Activated T-cell treated with anti-CD3 and anti-CD28 coated beads, Interleukin-2, amount 50 U/mL, for 72 hours (primary cell): ENCODE data around the gene KCTD16. TPM values are rescaled to one million over a fixed set of nuclear protein-coding genes. Genes with fewer than 3 reads are reported as not detected.

Experiments
- ATAC-seq, 2 donors: fragments of 150-1000 bp; cut with Tn5 transposase; replicated peaks in 1 of 2; 2 replicates each; pipeline ENCODE4 v1.10.0; 2021; ENCODE audit warnings: moderate library complexity in 2 of 2, mild to moderate bottlenecking in 1 of 2
- DNase-seq, 2 donors: peaks; one replicate each; pipeline ENCODE4 v3.0.0; 2021 to 2022; ENCODE audit warnings: mixed read lengths in 1 of 2
- H3K27ac Mint-ChIP-seq: one replicate; pipeline ENCODE4 v1.8.0; 2022; ENCODE audit warnings: mild to moderate bottlenecking, moderate library complexity, mixed read lengths
- H3K27me3 Mint-ChIP-seq: one replicate; pipeline ENCODE4 v1.8.0; 2022; ENCODE audit warnings: low read depth, mixed read lengths
- H3K36me3 Mint-ChIP-seq, 2 donors: one replicate each; pipeline ENCODE4 v1.8.0; 2022; ENCODE audit warnings: mixed read lengths in 2 of 2, mild to moderate bottlenecking in 1 of 2; ENCODE audit not compliant: insufficient read depth in 2 of 2
- H3K4me1 Mint-ChIP-seq: one replicate; pipeline ENCODE4 v1.8.0; 2022; ENCODE audit warnings: low read depth, mixed read lengths
- H3K4me3 Mint-ChIP-seq, 2 donors: one replicate each; pipeline ENCODE4 v1.8.0; 2022; ENCODE audit warnings: mild to moderate bottlenecking in 2 of 2, mixed read lengths in 2 of 2, moderate library complexity in 2 of 2
- H3K9me3 Mint-ChIP-seq, 2 donors: one replicate each; pipeline ENCODE4 v1.8.0; 2022; ENCODE audit warnings: mixed read lengths in 2 of 2
- total RNA-seq, 2 donors: library from RNA; stranded (reverse); gene quantifications; one replicate each; pipeline ENCODE4 v1.2.3, GENCODE V29; 2022

KCTD16 gene
- total RNA-seq, 2 donors from 2014 or later: 0.07 to 0.25 TPM

DNA sequence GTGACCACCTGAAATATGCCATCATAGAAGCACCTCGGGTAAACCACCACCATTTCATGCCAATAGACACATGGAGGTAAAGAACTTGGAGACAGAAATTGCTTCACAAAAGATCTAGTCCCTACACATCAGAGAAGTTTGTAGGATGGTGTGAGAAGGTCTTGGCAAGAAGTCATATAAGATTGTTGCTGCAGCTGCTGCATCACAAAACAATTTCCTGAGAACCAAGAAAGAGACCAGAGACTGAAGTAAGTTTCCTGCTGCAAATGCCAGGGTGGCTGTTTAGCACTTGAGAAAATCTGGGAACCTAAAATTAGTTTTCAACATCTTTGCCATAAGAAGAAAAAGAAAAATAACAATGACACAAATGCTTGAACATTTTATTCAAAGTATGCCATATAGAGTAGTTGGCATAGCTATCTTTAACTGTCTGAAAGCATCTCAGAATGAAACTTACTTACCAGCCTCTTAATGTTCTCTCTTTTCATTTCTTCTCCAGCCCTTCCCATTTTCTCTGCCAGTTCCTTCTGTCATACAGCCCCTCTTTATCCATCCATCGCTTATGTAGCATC lies 114.3 kb downstream of the KCTD16 start:
- H3K27me3 Mint-ChIP-seq: no peaks in the 10 kb centered on the region
- H3K9me3 Mint-ChIP-seq: peaks cover 0 to 1% of the 10 kb centered on the region in 2 donors
- H3K4me3 Mint-ChIP-seq: no peak overlapping the region
- DNase-seq (no peak), ATAC-seq (no peak)
- H3K27ac Mint-ChIP-seq: no peak overlapping the region
- no peaks in the 10 kb centered on the region for H3K36me3 Mint-ChIP-seq
- H3K4me1 Mint-ChIP-seq: no peaks in the 10 kb centered on the region

GRCh38 chr5:144289277-144289676 lies 118.6 kb downstream of the KCTD16 start:
- H3K36me3 Mint-ChIP-seq: no peaks in the 10 kb centered on the region
- ATAC-seq (no peak), DNase-seq (no peak)
- no peaks in the 10 kb centered on the region for H3K27me3 Mint-ChIP-seq
- H3K9me3 Mint-ChIP-seq: peaks cover 0 to 1% of the 10 kb centered on the region in 2 donors
- H3K4me3 Mint-ChIP-seq: no peak overlapping the region
- H3K27ac Mint-ChIP-seq: no peak overlapping the region
- H3K4me1 Mint-ChIP-seq: no peaks in the 10 kb centered on the region

DNA sequence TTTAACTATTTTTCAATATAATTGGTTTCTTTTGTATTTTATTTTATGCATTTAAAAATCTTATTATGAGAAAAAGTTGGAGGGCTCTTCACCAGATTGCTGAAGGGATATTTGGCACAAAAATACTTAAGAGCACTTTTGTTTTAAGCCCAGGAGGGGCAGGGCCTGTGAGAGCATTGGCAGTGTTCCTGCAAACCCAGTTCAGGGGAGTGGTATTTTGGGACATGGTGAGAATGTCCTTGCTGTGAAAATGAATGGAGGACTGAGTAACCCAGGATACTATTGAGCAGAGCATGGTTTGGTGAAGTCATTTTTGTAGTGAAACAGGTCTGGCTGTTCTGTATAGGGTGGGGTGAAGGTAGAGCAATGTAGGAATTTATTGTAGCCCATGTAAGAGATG lies 121.4 kb downstream of the KCTD16 start:
- no peak for ATAC-seq
- no peak for DNase-seq
- Mint-ChIP-seq H3K9me3 (peaks cover 0 to 3% of the 10 kb centered on the region in 2 donors), H3K4me1 (no peaks in the 10 kb centered on the region), H3K4me3 (no peak overlapping the region), H3K27ac (no peak overlapping the region), H3K36me3 (no peaks in the 10 kb centered on the region), H3K27me3 (peaks cover 6% of the 10 kb centered on the region)

GRCh38 chr5:144295284-144295683 lies 124.6 kb downstream of the KCTD16 start:
- Mint-ChIP-seq H3K36me3 (no peaks in the 10 kb centered on the region), H3K27me3 (peaks cover 6% of the 10 kb centered on the region), H3K4me3 (no peak overlapping the region), H3K9me3 (peaks cover 0 to 2% of the 10 kb centered on the region in 2 donors), H3K4me1 (no peaks in the 10 kb centered on the region), H3K27ac (no peak overlapping the region)
- DNase-seq (no peak), ATAC-seq (no peak)

GRCh38 chr5:144297081-144297480 lies 126.4 kb downstream of the KCTD16 start:
- no peak overlapping the region for H3K4me3 Mint-ChIP-seq
- no peak overlapping the region for H3K27ac Mint-ChIP-seq
- H3K4me1 Mint-ChIP-seq: no peaks in the 10 kb centered on the region
- no peaks in the 10 kb centered on the region for H3K36me3 Mint-ChIP-seq
- peaks cover 2% of the 10 kb centered on the region in 2 donors for H3K9me3 Mint-ChIP-seq
- DNase-seq: no peak
- ATAC-seq: no peak
- H3K27me3 Mint-ChIP-seq: peaks cover 6% of the 10 kb centered on the region

DNA sequence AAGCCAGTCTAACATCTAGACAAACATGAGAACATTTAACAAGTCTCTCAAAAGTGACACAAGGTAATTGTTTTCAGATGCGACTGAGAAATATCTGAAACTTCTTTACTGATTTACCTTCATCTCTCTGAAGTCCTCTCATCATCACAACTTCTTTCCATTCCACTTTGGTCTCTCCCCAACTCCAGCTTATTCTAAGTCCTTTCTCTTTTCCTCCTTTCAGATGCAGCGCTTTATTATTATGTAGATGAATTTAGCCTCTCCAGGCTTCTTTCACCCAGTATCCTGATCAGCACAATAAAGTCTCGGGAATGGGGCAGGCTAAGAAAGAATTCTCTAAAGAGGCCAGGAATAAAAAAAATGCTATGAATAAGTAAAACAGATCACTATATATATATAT lies 128.0 kb downstream of the KCTD16 start:
- no peak for ATAC-seq
- no peak overlapping the region for H3K4me3 Mint-ChIP-seq
- H3K9me3 Mint-ChIP-seq: peaks cover 2% of the 10 kb centered on the region in 2 donors
- no peaks in the 10 kb centered on the region for H3K4me1 Mint-ChIP-seq
- H3K27ac Mint-ChIP-seq: no peak overlapping the region
- no peaks in the 10 kb centered on the region for H3K36me3 Mint-ChIP-seq
- H3K27me3 Mint-ChIP-seq: peaks cover 6% of the 10 kb centered on the region
- DNase-seq: no peak

GRCh38 chr5:144304688-144305087 lies 134.0 kb downstream of the KCTD16 start:
- Mint-ChIP-seq H3K27ac (no peak overlapping the region), H3K36me3 (no peaks in the 10 kb centered on the region), H3K4me3 (no peak overlapping the region), H3K27me3 (no peaks in the 10 kb centered on the region), H3K4me1 (no peaks in the 10 kb centered on the region), H3K9me3 (peaks cover 0 to 2% of the 10 kb centered on the region in 2 donors)
- DNase-seq: no peak
- ATAC-seq: no peak

- no peaks in the 10 kb centered on the region for H3K36me3 Mint-ChIP-seq
- ATAC-seq: no peak
- H3K4me1 Mint-ChIP-seq: no peaks in the 10 kb centered on the region
- no peaks in the 10 kb centered on the region for H3K9me3 Mint-ChIP-seq
- H3K27ac Mint-ChIP-seq: no peak overlapping the region
- no peak for DNase-seq
- H3K4me3 Mint-ChIP-seq: no peak overlapping the region
- H3K27me3 Mint-ChIP-seq: no peaks in the 10 kb centered on the region
These were observed 137.1 kb downstream of the KCTD16 start for GRCh38 chr5:144307736-144308135.

DNA sequence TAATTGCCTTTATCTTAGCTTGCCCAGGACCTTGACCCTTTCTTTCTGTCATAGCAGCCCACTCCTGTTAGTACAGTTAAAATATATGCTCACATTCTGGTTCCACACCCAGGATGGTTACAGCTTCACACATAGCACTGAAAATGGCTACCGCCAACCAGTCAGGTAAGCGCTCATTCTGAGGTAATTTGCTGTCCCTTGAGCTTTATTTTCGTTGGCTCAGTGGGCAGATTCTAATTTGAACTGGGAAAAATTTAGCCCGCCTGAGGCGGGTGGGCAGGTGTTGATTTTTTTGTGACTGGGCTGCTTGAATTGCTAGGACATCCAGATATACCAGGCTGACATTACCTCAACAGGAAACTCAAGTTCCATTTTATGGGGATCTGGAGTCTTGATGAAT lies 137.5 kb downstream of the KCTD16 start:
- Mint-ChIP-seq H3K4me1 (no peaks in the 10 kb centered on the region), H3K27ac (no peak overlapping the region), H3K36me3 (no peaks in the 10 kb centered on the region), H3K4me3 (no peak overlapping the region), H3K9me3 (no peaks in the 10 kb centered on the region), H3K27me3 (no peaks in the 10 kb centered on the region)
- DNase-seq: no peak
- no peak for ATAC-seq

DNA sequence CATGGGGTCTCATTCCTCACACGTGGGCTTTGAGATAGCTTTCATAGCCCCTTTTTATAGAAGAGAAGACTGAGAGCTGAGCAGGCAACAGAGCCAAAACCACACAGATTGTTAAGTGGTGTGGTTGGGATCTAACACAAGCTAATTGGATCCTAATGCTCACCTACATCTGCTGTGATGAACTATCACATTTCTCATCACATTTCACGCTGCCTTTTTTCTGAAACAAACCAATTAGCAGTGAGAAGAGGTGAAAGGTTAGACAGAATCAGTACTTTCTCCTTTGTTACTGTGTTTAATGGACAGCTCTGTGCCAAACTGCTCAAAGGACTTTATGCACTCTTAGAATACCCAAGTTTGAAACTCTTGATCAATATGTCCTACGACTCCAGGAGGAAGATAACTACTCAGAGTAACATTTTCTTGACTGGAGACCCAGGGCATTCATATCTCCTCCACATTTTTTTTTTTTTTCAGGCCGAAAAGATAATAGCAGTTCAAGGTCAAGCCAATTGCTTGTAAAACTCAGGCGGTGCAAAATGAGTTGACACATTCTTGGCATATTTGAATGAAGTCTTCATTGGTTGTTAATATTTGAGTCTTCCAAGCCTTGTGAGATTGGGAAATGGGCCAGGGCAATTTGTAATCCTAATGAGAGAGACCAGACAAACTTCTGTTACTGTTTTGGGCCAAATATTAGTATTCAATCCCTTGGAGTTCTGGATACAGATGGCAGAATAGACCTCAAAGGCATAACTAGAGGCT lies 138.4 kb downstream of the KCTD16 start:
- ATAC-seq (no peak), DNase-seq (no peak)
- Mint-ChIP-seq H3K27ac (no peak overlapping the region), H3K4me3 (no peak overlapping the region), H3K36me3 (no peaks in the 10 kb centered on the region), H3K4me1 (no peaks in the 10 kb centered on the region), H3K27me3 (no peaks in the 10 kb centered on the region), H3K9me3 (no peaks in the 10 kb centered on the region)

DNA sequence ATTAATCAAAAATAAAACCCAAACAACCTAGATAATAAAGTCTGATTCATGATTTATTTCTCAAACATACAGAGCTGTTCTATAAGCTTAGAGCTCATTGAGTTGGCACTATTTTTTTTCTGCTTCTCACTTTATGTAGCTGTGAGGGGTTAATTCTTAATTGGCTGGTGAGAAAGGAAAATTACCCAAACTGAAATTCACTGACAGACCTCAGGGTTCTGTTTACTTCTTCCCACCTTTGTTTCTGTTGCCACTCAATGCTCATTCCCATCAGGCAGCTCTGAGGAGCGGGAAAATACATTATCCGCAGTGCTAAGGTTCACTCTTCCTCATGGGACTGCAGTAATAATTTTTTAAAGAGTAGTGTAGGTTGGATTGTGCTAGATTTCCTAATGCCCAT lies 139.9 kb downstream of the KCTD16 start:
- Mint-ChIP-seq H3K9me3 (no peaks in the 10 kb centered on the region), H3K36me3 (no peaks in the 10 kb centered on the region), H3K4me3 (no peak overlapping the region), H3K27ac (no peak overlapping the region), H3K27me3 (no peaks in the 10 kb centered on the region), H3K4me1 (no peaks in the 10 kb centered on the region)
- DNase-seq (no peak), ATAC-seq (no peak)

GRCh38 chr5:144313147-144313726 lies 142.6 kb downstream of the KCTD16 start:
- DNase-seq: no peak
- Mint-ChIP-seq H3K4me3 (no peak overlapping the region), H3K27ac (no peak overlapping the region), H3K27me3 (no peaks in the 10 kb centered on the region), H3K4me1 (no peaks in the 10 kb centered on the region), H3K9me3 (no peaks in the 10 kb centered on the region), H3K36me3 (no peaks in the 10 kb centered on the region)
- no peak for ATAC-seq

- no peak overlapping the region for H3K4me3 Mint-ChIP-seq
- H3K9me3 Mint-ChIP-seq: no peaks in the 10 kb centered on the region
- no peak overlapping the region for H3K27ac Mint-ChIP-seq
- ATAC-seq (no peak), DNase-seq (no peak)
- no peaks in the 10 kb centered on the region for H3K27me3 Mint-ChIP-seq
- no peaks in the 10 kb centered on the region for H3K36me3 Mint-ChIP-seq
- no peaks in the 10 kb centered on the region for H3K4me1 Mint-ChIP-seq
These were observed 144.4 kb downstream of the KCTD16 start for GRCh38 chr5:144315026-144315425.
